Tibial artery (tissue), 4 donors: ENCODE measurements around the gene RIC8B.

ENCODE experiments used
- DNase-seq, 2 donors: peaks; one replicate each; pipeline ENCODE4 v3.0.0-alpha.2; 2019
- H3K27ac ChIP-seq, 2 donors: fragments of 200-600 bp; sonication (generic) in 1 of 2; 1 replicate in 1 of 2; 2 replicates in 1 of 2; pipeline ENCODE4 v1.5.1; 2018 to 2019; ENCODE audit warnings: mild to moderate bottlenecking in 1 of 2
- H3K27me3 ChIP-seq, 2 donors: fragments of 200-600 bp; sonication (generic) in 1 of 2; one replicate each; pipeline versions ENCODE4 v1.5.1 to v1.6.0; 2016 to 2019
- H3K36me3 ChIP-seq, 3 donors: fragments of 200-600 bp; sonication (generic) in 2 of 3; one replicate each; pipeline ENCODE4 v1.5.1; 2016 to 2019; ENCODE audit warnings: mild to moderate bottlenecking in 2 of 3
- H3K4me1 ChIP-seq, 4 donors: fragments of 200-600 bp; sonication (generic) in 2 of 4; 1 replicate in 3 of 4; 2 replicates in 1 of 4; pipeline ENCODE4 v1.5.1; 2016 to 2019
- H3K4me3 ChIP-seq, 2 donors: fragments of 200-600 bp; sonication (generic) in 1 of 2; 1 replicate in 1 of 2; 2 replicates in 1 of 2; pipeline ENCODE4 v1.5.1; 2018 to 2019; ENCODE audit warnings: mild to moderate bottlenecking in 2 of 2
- H3K9me3 ChIP-seq, 3 donors: fragments of 200-600 bp; sonication (generic) in 1 of 3; one replicate each; pipeline ENCODE4 v1.5.1; 2016 to 2019
- intact Hi-C: fragments of 100-400 bp; cut with DNase I; formaldehyde crosslinking; loops from one replicate; pipeline ENCODE4 v1.15.0; 2023; ENCODE audit warnings: low total_unique reads
- TF ChIP-seq, protein P1 (sequence below), 2 experiments: fragments of 200-600 bp in 1 of 2; fragments of 450-650 bp in 1 of 2; IDR thresholded peaks; one replicate each; pipeline ENCODE4 v1.5.1; 2017 to 2019; ENCODE audit warnings: antibody characterized with exemption in 2 of 2, mild to moderate bottlenecking in 1 of 2, moderate library complexity in 1 of 2

Gene RIC8B

GRCh38 chr12:106783515-106783914, 9.0 kb downstream of the RIC8B start:
- TF ChIP-seq, protein P1, sequence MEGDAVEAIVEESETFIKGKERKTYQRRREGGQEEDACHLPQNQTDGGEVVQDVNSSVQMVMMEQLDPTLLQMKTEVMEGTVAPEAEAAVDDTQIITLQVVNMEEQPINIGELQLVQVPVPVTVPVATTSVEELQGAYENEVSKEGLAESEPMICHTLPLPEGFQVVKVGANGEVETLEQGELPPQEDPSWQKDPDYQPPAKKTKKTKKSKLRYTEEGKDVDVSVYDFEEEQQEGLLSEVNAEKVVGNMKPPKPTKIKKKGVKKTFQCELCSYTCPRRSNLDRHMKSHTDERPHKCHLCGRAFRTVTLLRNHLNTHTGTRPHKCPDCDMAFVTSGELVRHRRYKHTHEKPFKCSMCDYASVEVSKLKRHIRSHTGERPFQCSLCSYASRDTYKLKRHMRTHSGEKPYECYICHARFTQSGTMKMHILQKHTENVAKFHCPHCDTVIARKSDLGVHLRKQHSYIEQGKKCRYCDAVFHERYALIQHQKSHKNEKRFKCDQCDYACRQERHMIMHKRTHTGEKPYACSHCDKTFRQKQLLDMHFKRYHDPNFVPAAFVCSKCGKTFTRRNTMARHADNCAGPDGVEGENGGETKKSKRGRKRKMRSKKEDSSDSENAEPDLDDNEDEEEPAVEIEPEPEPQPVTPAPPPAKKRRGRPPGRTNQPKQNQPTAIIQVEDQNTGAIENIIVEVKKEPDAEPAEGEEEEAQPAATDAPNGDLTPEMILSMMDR (IDR thresholded peaks at IDR 0.05): no peak
- peaks cover 0 to 24% (median 7%) of the 10 kb centered on the region in 3 donors for H3K36me3 ChIP-seq
- intact Hi-C loops: no loop called here
- no peaks in the 10 kb centered on the region for H3K27me3 ChIP-seq
- H3K9me3 ChIP-seq: no peaks in the 10 kb centered on the region
- H3K27ac ChIP-seq: no peak overlapping the region
- no peak for DNase-seq
- peaks cover 0 to 13% (median 0%) of the 10 kb centered on the region in 4 donors for H3K4me1 ChIP-seq
- no peak overlapping the region for H3K4me3 ChIP-seq

DNA sequence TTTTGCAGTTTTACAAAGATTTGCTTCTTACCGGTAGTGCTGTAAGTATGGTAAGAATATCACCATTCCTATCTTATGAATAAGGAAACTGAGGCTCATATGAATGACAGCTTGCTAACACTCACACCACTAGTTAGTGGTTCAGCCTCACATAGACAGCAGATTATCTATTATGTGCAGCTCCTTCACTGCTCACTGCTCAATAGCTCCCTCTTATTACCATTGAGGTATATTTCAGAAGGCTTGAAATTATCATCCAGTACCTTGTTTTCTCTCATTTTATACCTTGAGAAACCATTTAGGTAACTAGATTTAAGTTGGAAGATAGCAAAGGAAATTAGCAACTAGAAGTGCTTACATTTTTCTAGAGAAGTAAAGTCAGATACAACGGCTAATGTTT, 15.5 kb downstream of the RIC8B start:
- H3K27me3 ChIP-seq: no peaks in the 10 kb centered on the region
- H3K36me3 ChIP-seq: peaks cover 5 to 22% (median 18%) of the 10 kb centered on the region in 3 donors
- H3K27ac ChIP-seq: no peak overlapping the region
- intact Hi-C loops: no loop called here
- no peaks in the 10 kb centered on the region for H3K4me1 ChIP-seq
- DNase-seq: no peak
- no peak overlapping the region for H3K4me3 ChIP-seq
- no peaks in the 10 kb centered on the region for H3K9me3 ChIP-seq
- TF ChIP-seq, protein P1 (IDR thresholded peaks at IDR 0.05): no peak

DNA sequence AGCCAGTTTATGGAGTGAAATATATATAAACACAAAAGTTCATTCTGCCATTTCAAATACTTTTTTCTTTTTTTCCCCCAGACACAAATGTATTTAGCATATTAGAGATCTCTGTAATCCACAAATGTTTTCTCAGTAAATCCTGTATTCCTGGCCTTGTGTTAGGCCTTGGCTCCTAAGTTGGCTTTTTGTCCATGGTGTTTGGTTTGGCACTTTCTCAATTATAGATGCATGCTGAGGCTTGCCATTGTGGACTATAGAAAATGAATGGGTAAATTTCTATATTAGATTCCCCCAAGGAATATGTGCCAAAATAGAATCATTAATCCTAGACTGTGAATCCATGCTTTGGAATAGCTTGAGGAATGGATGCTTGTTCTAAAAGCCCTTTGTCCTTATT, 17.0 kb downstream of the RIC8B start:
- intact Hi-C loops: no loop called here
- Histone ChIP-seq H3K27ac (no peak overlapping the region), H3K27me3 (no peaks in the 10 kb centered on the region), H3K4me3 (no peak overlapping the region), H3K4me1 (no peaks in the 10 kb centered on the region), H3K36me3 (peaks cover 5 to 15% (median 14%) of the 10 kb centered on the region in 3 donors), H3K9me3 (no peaks in the 10 kb centered on the region)
- no peak for DNase-seq
- TF ChIP-seq, protein P1 (IDR thresholded peaks at IDR 0.05): no peak

- TF ChIP-seq, protein P1 (IDR thresholded peaks at IDR 0.05): no peak
- H3K4me1 ChIP-seq: no peaks in the 10 kb centered on the region
- no peak overlapping the region for H3K4me3 ChIP-seq
- H3K36me3 ChIP-seq: peaks cover 5 to 14% (median 10%) of the 10 kb centered on the region in 3 donors
- no peak overlapping the region for H3K27ac ChIP-seq
- no peak for DNase-seq
- H3K9me3 ChIP-seq: no peaks in the 10 kb centered on the region
- H3K27me3 ChIP-seq: no peaks in the 10 kb centered on the region
- intact Hi-C loops: no loop called here
Measured at GRCh38 chr12:106794369-106794768, 19.9 kb downstream of the RIC8B start.

GRCh38 chr12:106801167-106801708, 26.8 kb downstream of the RIC8B start:
- H3K27me3 ChIP-seq: no peaks in the 10 kb centered on the region
- no peak overlapping the region for H3K4me3 ChIP-seq
- DNase-seq: no peak
- H3K9me3 ChIP-seq: no peaks in the 10 kb centered on the region
- intact Hi-C loops: no loop called here
- peaks cover 10 to 14% (median 11%) of the 10 kb centered on the region in 3 donors for H3K36me3 ChIP-seq
- H3K27ac ChIP-seq: no peak overlapping the region
- TF ChIP-seq, protein P1 (IDR thresholded peaks at IDR 0.05): no peak
- peaks cover 0 to 4% (median 0%) of the 10 kb centered on the region in 4 donors for H3K4me1 ChIP-seq
